CD14-positive monocyte (primary cell): Measurements from ENCODE around the gene PRCD. TPM values are rescaled to one million over a fixed set of nuclear protein-coding genes. Genes with fewer than 3 reads are reported as not detected.
A peak's percentile ranks its signal among the peaks of the same experiment; 100 is the strongest.

Experiments
- DNase-seq, 3 donors: peaks; one replicate each; pipeline ENCODE4 v3.0.0-alpha.2; 2011 to 2022
- H2AFZ ChIP-seq: 2 replicates; pipeline ENCODE4 v1.6.0; 2012; ENCODE audit warnings: mild to moderate bottlenecking, low read depth, low read length, inconsistent platforms; ENCODE audit not compliant: insufficient read depth, poor library complexity, severe bottlenecking
- H3K27ac ChIP-seq, 2 donors: 1 replicate in 1 of 2; 2 replicates in 1 of 2; pipeline ENCODE4 v1.5.1; 2012 to 2013; ENCODE audit warnings: low read length in 2 of 2, control low read depth in 1 of 2, inconsistent platforms in 1 of 2, low read depth in 1 of 2, mild to moderate bottlenecking in 1 of 2
- H3K27me3 ChIP-seq, 2 donors: one replicate each; pipeline versions ENCODE4 v1.6.0 to v1.6.1; 2011 to 2013; ENCODE audit warnings: low read length in 2 of 2; ENCODE audit not compliant: control insufficient read depth in 2 of 2, insufficient read depth in 2 of 2
- H3K36me3 ChIP-seq, 2 donors: replicated peaks in 1 of 2; 1 replicate in 1 of 2; 2 replicates in 1 of 2; pipeline versions ENCODE4 v1.5.1 to v1.6.1; 2012 to 2013; ENCODE audit warnings: low read length in 2 of 2, control low read depth in 1 of 2, inconsistent platforms in 1 of 2, mild to moderate bottlenecking in 1 of 2; ENCODE audit not compliant: insufficient read depth in 2 of 2, control insufficient read depth in 1 of 2
- H3K4me1 ChIP-seq, 2 donors: 1 replicate in 1 of 2; 2 replicates in 1 of 2; pipeline versions ENCODE4 v1.5.1 to v1.6.1; 2012 to 2013; ENCODE audit warnings: low read length in 2 of 2, control low read depth in 1 of 2, inconsistent platforms in 1 of 2, mild to moderate bottlenecking in 1 of 2, moderate library complexity in 1 of 2; ENCODE audit not compliant: insufficient read depth in 2 of 2, control insufficient read depth in 1 of 2
- H3K4me2 ChIP-seq: replicated peaks from 2 replicates; pipeline ENCODE3; 2012; ENCODE audit warnings: low read length, moderate library complexity, mild to moderate bottlenecking; ENCODE audit not compliant: poor library complexity, severe bottlenecking; ENCODE audit errors: extremely low read depth
- H3K4me3 ChIP-seq, 3 experiments: fragments of 200-600 bp in 1 of 3; sonication (generic) in 1 of 3; replicated peaks in 1 of 3; 1 replicate in 2 of 3; 2 replicates in 1 of 3; pipeline ENCODE4 v1.5.1; 2011 to 2013; ENCODE audit warnings: low read length in 3 of 3, mild to moderate bottlenecking in 3 of 3, control low read depth in 2 of 3, low read depth in 2 of 3, inconsistent platforms in 1 of 3, moderate library complexity in 1 of 3
- H3K79me2 ChIP-seq: 2 replicates; pipeline ENCODE4 v1.6.0; 2012; ENCODE audit warnings: mild to moderate bottlenecking, control low read depth, inconsistent platforms, low read length, moderate library complexity; ENCODE audit not compliant: insufficient read depth
- H3K9ac ChIP-seq: 2 replicates; pipeline ENCODE4 v1.6.0; 2017; ENCODE audit warnings: low read length, mild to moderate bottlenecking; ENCODE audit not compliant: insufficient read depth, poor library complexity, severe bottlenecking
- H3K9me3 ChIP-seq, 2 donors: replicated peaks in 1 of 2; 1 replicate in 1 of 2; 2 replicates in 1 of 2; pipeline versions ENCODE4 v1.5.1 to v1.6.1; 2012 to 2013; ENCODE audit warnings: low read length in 2 of 2, control low read depth in 1 of 2; ENCODE audit not compliant: control insufficient read depth in 1 of 2, insufficient read depth in 1 of 2
- H4K20me1 ChIP-seq: 2 replicates; pipeline ENCODE4 v1.6.0; 2012; ENCODE audit warnings: mild to moderate bottlenecking, low read length, control low read depth, moderate library complexity; ENCODE audit not compliant: insufficient read depth
- H3K27ac Mint-ChIP-seq, 7 donors: one replicate each; pipeline ENCODE4 v1.8.0; 2020; ENCODE audit warnings: mild to moderate bottlenecking in 7 of 7, mixed read lengths in 7 of 7, moderate library complexity in 6 of 7, inconsistent platforms in 2 of 7
- H3K27me3 Mint-ChIP-seq, 3 donors: one replicate each; pipeline ENCODE4 v1.8.0; 2021 to 2022; ENCODE audit warnings: low read depth in 3 of 3, mild to moderate bottlenecking in 3 of 3, mixed read lengths in 3 of 3, moderate library complexity in 3 of 3, inconsistent platforms in 1 of 3
- H3K36me3 Mint-ChIP-seq, 2 donors: one replicate each; pipeline ENCODE4 v1.8.0; 2020; ENCODE audit warnings: mixed read lengths in 2 of 2, inconsistent platforms in 1 of 2, mild to moderate bottlenecking in 1 of 2
- H3K4me1 Mint-ChIP-seq: one replicate; pipeline ENCODE4 v1.8.0; 2020; ENCODE audit warnings: mild to moderate bottlenecking, mixed read lengths
- H3K4me3 Mint-ChIP-seq, 2 donors: one replicate each; pipeline ENCODE4 v1.8.0; 2020; ENCODE audit warnings: mild to moderate bottlenecking in 2 of 2, mixed read lengths in 2 of 2, moderate library complexity in 1 of 2
- H3K9me3 Mint-ChIP-seq, 7 donors: one replicate each; pipeline ENCODE4 v1.8.0; 2020 to 2022; ENCODE audit warnings: mixed read lengths in 7 of 7, mild to moderate bottlenecking in 6 of 7, moderate library complexity in 6 of 7, inconsistent platforms in 2 of 7
- WGBS: methylation state at CpG from one replicate; pipeline ENCODE4 v1.1.5; 2013; ENCODE audit warnings: missing lambda C conversion rate; ENCODE audit not compliant: insufficient coverage; 5-methylcytosine and 5-hydroxymethylcytosine counted together
- intact Hi-C, 2 donors: fragments of 100-400 bp; cut with micrococcal nuclease; formaldehyde crosslinking; loops; one replicate each; pipeline versions ENCODE4 v1.15.0 to v1.15.1; 2023
- polyA plus RNA-seq, 3 donors: library from polyadenylated mRNA; depleted of rRNA in 1 of 3; unstranded in 2 of 3; stranded (reverse) in 1 of 3; fragments of 300-500 nt in 2 of 3; fragments of >200 nt in 1 of 3; fragmentation: Illumina TruSeq in 2 of 3; gene quantifications; 1 replicate in 2 of 3; 2 replicates in 1 of 3; pipeline ENCODE4 v1.2.3, GENCODE V29; 2012 to 2021
- TF ChIP-seq, protein P1 (sequence below): fragments of 200-600 bp; IDR thresholded peaks from one replicate; pipeline ENCODE4 v1.8.0; 2022; ENCODE audit warnings: antibody characterized with exemption, mild to moderate bottlenecking

Gene PRCD
- polyA plus RNA-seq, 3 donors, result not detected

DNA sequence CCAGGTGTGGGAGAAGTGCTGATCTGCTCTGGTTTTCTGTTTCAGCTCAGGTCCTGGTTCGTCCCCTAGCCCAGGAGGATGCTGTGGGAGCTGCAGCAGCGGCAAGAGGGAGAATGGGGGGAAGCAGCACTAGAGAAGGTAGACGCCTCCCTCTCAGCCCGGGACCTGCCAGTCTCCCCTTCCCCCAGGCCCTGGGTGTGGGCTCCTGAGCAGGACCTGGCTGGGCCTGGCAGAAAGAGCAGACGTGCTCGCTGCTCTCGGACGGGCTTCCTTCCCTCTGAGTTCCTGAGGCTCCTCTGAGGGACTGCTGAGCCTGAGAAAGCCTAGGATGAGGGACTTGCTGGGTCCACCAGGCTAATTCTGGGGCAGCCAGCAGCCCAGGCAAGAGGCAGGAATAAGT is 3.1 kb downstream of the PRCD start:
- H3K36me3 ChIP-seq, result no peaks in the 10 kb centered on the region
- H3K27ac Mint-ChIP-seq, result no peak overlapping the region
- H3K4me1 Mint-ChIP-seq, result peaks cover 14% of the 10 kb centered on the region
- H3K4me3 ChIP-seq, result no peak overlapping the region
- H3K36me3 Mint-ChIP-seq, result peaks cover 0 to 8% of the 10 kb centered on the region in 2 donors
- intact Hi-C loops, result no loop called here
- H3K4me3 Mint-ChIP-seq, result peak overlapping the region in 1 of 2 donors; percentile 30
- no peak overlapping the region for H3K9ac ChIP-seq
- H4K20me1 ChIP-seq, result no peaks in the 10 kb centered on the region
- WGBS, result 88% methylated on average over 4 of the region's 8 CpGs
- peaks cover 13 to 15% of the 10 kb centered on the region in 2 donors for H3K4me1 ChIP-seq
- H3K27ac ChIP-seq, result no peak overlapping the region
- H3K9me3 ChIP-seq, result peaks cover 0 to 6% of the 10 kb centered on the region in 2 donors
- H3K79me2 ChIP-seq, result no peaks in the 10 kb centered on the region
- H3K4me2 ChIP-seq, result no peak overlapping the region
- peaks cover 0 to 4% (median 2%) of the 10 kb centered on the region in 7 donors for H3K9me3 Mint-ChIP-seq
- DNase-seq, result no peak
- peaks cover 16 to 50% of the 10 kb centered on the region in 2 donors for H3K27me3 ChIP-seq
- TF ChIP-seq, protein P1, sequence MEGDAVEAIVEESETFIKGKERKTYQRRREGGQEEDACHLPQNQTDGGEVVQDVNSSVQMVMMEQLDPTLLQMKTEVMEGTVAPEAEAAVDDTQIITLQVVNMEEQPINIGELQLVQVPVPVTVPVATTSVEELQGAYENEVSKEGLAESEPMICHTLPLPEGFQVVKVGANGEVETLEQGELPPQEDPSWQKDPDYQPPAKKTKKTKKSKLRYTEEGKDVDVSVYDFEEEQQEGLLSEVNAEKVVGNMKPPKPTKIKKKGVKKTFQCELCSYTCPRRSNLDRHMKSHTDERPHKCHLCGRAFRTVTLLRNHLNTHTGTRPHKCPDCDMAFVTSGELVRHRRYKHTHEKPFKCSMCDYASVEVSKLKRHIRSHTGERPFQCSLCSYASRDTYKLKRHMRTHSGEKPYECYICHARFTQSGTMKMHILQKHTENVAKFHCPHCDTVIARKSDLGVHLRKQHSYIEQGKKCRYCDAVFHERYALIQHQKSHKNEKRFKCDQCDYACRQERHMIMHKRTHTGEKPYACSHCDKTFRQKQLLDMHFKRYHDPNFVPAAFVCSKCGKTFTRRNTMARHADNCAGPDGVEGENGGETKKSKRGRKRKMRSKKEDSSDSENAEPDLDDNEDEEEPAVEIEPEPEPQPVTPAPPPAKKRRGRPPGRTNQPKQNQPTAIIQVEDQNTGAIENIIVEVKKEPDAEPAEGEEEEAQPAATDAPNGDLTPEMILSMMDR, result no peak
- H3K27me3 Mint-ChIP-seq, result peaks cover 46 to 67% (median 53%) of the 10 kb centered on the region in 3 donors
- H2AFZ ChIP-seq, result no peak overlapping the region

DNA sequence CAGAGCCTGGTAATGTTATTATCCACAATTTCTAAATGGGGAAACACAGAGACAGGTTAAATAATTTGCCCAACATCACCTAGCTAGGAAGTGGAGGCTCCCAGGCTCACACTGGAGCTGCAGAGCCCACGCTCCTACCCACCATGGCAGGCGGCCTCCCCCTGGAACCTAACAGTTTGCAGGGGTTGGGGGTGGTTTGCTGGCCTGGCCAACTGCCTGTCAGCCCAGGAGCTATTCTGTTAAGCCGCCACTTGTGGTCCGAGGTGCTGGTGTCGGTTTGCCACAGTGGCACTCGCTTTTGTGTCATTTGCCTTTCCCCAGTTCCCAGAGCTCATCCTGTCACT is 3.6 kb downstream of the PRCD start:
- Mint-ChIP-seq H3K27me3 (peaks cover 44 to 63% (median 49%) of the 10 kb centered on the region in 3 donors), H3K36me3 (peaks cover 0 to 8% of the 10 kb centered on the region in 2 donors), H3K4me1 (peaks cover 14% of the 10 kb centered on the region), H3K9me3 (peaks cover 0 to 4% (median 2%) of the 10 kb centered on the region in 7 donors), H3K27ac (no peak overlapping the region), H3K4me3 (peak overlapping the region in 1 of 2 donors; percentile 68)
- H4K20me1 ChIP-seq, result no peaks in the 10 kb centered on the region
- H3K4me3 ChIP-seq, result no peak overlapping the region
- TF ChIP-seq, protein P1, result no peak
- H3K9me3 ChIP-seq, result peaks cover 0 to 2% of the 10 kb centered on the region in 2 donors
- intact Hi-C loops, result no loop called here
- DNase-seq, result no peak
- WGBS, result 80% methylated on average over 4 of the region's 6 CpGs
- H3K79me2 ChIP-seq, result no peaks in the 10 kb centered on the region
- no peak overlapping the region for H3K27ac ChIP-seq
- H3K4me1 ChIP-seq, result peaks cover 10% of the 10 kb centered on the region in 2 donors
- H3K27me3 ChIP-seq, result peaks cover 13 to 47% of the 10 kb centered on the region in 2 donors
- no peak overlapping the region for H3K9ac ChIP-seq
- H2AFZ ChIP-seq, result no peak overlapping the region
- H3K4me2 ChIP-seq, result no peak overlapping the region
- no peaks in the 10 kb centered on the region for H3K36me3 ChIP-seq
